Suprapubic skin (tissue), 4 donors: ENCODE results near the gene WHRN. TPM values are rescaled to one million over a fixed set of nuclear protein-coding genes. Genes with fewer than 3 reads are reported as not detected.
A peak's percentile ranks its signal among the peaks of the same experiment; 100 is the strongest.

Experiments used
- DNase-seq, 2 donors: peaks; one replicate each; pipeline ENCODE4 v3.0.0-alpha.2; 2019; ENCODE audit warnings: low spot score in 2 of 2
- H3K27ac ChIP-seq: fragments of 200-600 bp; sonication (generic); one replicate; pipeline ENCODE4 v1.5.1; 2019
- H3K27me3 ChIP-seq: fragments of 200-600 bp; sonication (generic); one replicate; pipeline ENCODE4 v1.5.1; 2019
- H3K36me3 ChIP-seq: fragments of 200-600 bp; sonication (generic); one replicate; pipeline ENCODE4 v1.5.1; 2019
- H3K4me1 ChIP-seq: fragments of 200-600 bp; sonication (generic); one replicate; pipeline ENCODE4 v1.5.1; 2019
- H3K4me3 ChIP-seq: fragments of 200-600 bp; sonication (generic); one replicate; pipeline ENCODE4 v1.5.1; 2019; ENCODE audit warnings: mild to moderate bottlenecking
- H3K9me3 ChIP-seq: fragments of 200-600 bp; sonication (generic); one replicate; pipeline ENCODE4 v1.5.1; 2019
- CTCF ChIP-seq, 2 donors: fragments of 200-600 bp in 1 of 2; fragments of 450-650 bp in 1 of 2; sonication (generic) in 1 of 2; IDR thresholded peaks; one replicate each; pipeline ENCODE4 v1.5.1; 2016 to 2019; ENCODE audit warnings: antibody characterized with exemption in 2 of 2, mild to moderate bottlenecking in 1 of 2, moderate library complexity in 1 of 2
- EP300 ChIP-seq: sonication (generic); formaldehyde crosslinking; IDR thresholded peaks from one replicate; pipeline ENCODE4 v1.6.1; 2017; ENCODE audit warnings: antibody characterized with exemption
- POLR2A ChIP-seq, 2 donors: fragments of 450-650 bp; IDR thresholded peaks; one replicate each; pipeline ENCODE4 v1.6.1; 2017; ENCODE audit warnings: antibody characterized with exemption in 2 of 2, mild to moderate bottlenecking in 2 of 2, moderate library complexity in 2 of 2
- POLR2AphosphoS5 ChIP-seq, 3 donors: sonication (generic); formaldehyde crosslinking; IDR thresholded peaks; one replicate each; pipeline ENCODE4 v1.6.1; 2017; ENCODE audit warnings: antibody characterized with exemption in 3 of 3
- WGBS: methylation state at CpG from one replicate; pipeline ENCODE4 v1.1.5; 2018; 5-methylcytosine and 5-hydroxymethylcytosine counted together
- total RNA-seq, 4 donors: library from RNA; depleted of rRNA; stranded (reverse); fragments of >200 nt; gene quantifications; one replicate each; pipeline ENCODE4 v1.1.0, GENCODE V29; 2016

The WHRN gene
- total RNA-seq, 4 donors from 2014 or later = 7.7 to 25.9 (median 14.8) TPM

GRCh38 chr9:114497727-114498382 lies 7.4 kb downstream of the WHRN start:
- H3K36me3 ChIP-seq = no peaks in the 10 kb centered on the region
- no peak overlapping the region for H3K4me3 ChIP-seq
- WGBS = 78% methylated on average over 7 of the region's 7 CpGs
- peaks cover 18% of the 10 kb centered on the region for H3K4me1 ChIP-seq
- H3K27ac ChIP-seq = no peak overlapping the region
- no peak for TF ChIP-seq CTCF (IDR thresholded peaks at IDR 0.05)
- TF ChIP-seq EP300 = no peak
- no peak for TF ChIP-seq POLR2AphosphoS5 (IDR thresholded peaks at IDR 0.05)
- TF ChIP-seq POLR2A (IDR thresholded peaks at IDR 0.05) = no peak
- no peak for DNase-seq
- no peaks in the 10 kb centered on the region for H3K9me3 ChIP-seq
- H3K27me3 ChIP-seq = no peaks in the 10 kb centered on the region

- Histone ChIP-seq H3K9me3 (no peaks in the 10 kb centered on the region), H3K4me1 (peaks cover 12% of the 10 kb centered on the region), H3K4me3 (no peak overlapping the region), H3K27ac (no peak overlapping the region), H3K27me3 (no peaks in the 10 kb centered on the region), H3K36me3 (no peaks in the 10 kb centered on the region)
- 58% methylated on average over 2 of the region's 2 CpGs for WGBS
- no peak for DNase-seq
- TF ChIP-seq POLR2A (IDR thresholded peaks at IDR 0.05) (no peak), CTCF (IDR thresholded peaks at IDR 0.05) (no peak), POLR2AphosphoS5 (IDR thresholded peaks at IDR 0.05) (no peak), EP300 (no peak)
Observed at GRCh38 chr9:114497236-114497635, 8.0 kb downstream of the WHRN start.

GRCh38 chr9:114496011-114496410 lies 9.3 kb downstream of the WHRN start:
- H3K36me3 ChIP-seq = no peaks in the 10 kb centered on the region
- no peak overlapping the region for H3K27ac ChIP-seq
- peaks cover 2% of the 10 kb centered on the region for H3K4me1 ChIP-seq
- H3K9me3 ChIP-seq = no peaks in the 10 kb centered on the region
- TF ChIP-seq CTCF (IDR thresholded peaks at IDR 0.05) (no peak), POLR2A (IDR thresholded peaks at IDR 0.05) (no peak), EP300 (no peak), POLR2AphosphoS5 (IDR thresholded peaks at IDR 0.05) (no peak)
- H3K27me3 ChIP-seq = no peaks in the 10 kb centered on the region
- H3K4me3 ChIP-seq = no peak overlapping the region
- WGBS = 90% methylated on average over 4 of the region's 4 CpGs
- DNase-seq = no peak

- H3K27me3 ChIP-seq = no peaks in the 10 kb centered on the region
- 82% methylated on average over 12 of the region's 12 CpGs for WGBS
Observed at GRCh38 chr9:114494776-114495569, 10.3 kb downstream of the WHRN start.

More at GRCh38 chr9:114494776-114495569, 10.3 kb downstream of the WHRN start:
- Histone ChIP-seq H3K9me3 (no peaks in the 10 kb centered on the region), H3K4me1 (no peaks in the 10 kb centered on the region), H3K36me3 (no peaks in the 10 kb centered on the region), H3K4me3 (no peak overlapping the region), H3K27ac (no peak overlapping the region)
- peak in 1 of 2 donors; percentile 25 for DNase-seq
- TF ChIP-seq POLR2A (IDR thresholded peaks at IDR 0.05) (no peak), EP300 (no peak), CTCF (IDR thresholded peaks at IDR 0.05) (no peak), POLR2AphosphoS5 (IDR thresholded peaks at IDR 0.05) (no peak)
